CD4-positive, alpha-beta T cell treated with Interleukin-6 for 4 hours (primary cell): ENCODE results near the gene CFAP46.
"Not testable (repeated sequence)": the region's sequence is repeated elsewhere in the genome, so short reads cannot be mapped to it uniquely, and the experiment has no call there.

Source experiments
- DNase-seq: peaks from one replicate; pipeline ENCODE4 v3.0.0-alpha.2; 2020; ENCODE audit warnings: mixed read lengths

Gene CFAP46

GRCh38 chr10:132912713-132913558 is 29.4 kb downstream of the CFAP46 start:
- DNase-seq, result no peak

- DNase-seq, result no peak
These were observed 30.1 kb downstream of the CFAP46 start for GRCh38 chr10:132912225-132912712.

- no peak for DNase-seq
These were observed 30.6 kb downstream of the CFAP46 start for GRCh38 chr10:132911786-132912097.

- no peak for DNase-seq
These were observed 31.2 kb downstream of the CFAP46 start for GRCh38 chr10:132910901-132911785.

GRCh38 chr10:132910186-132910880 is 32.0 kb downstream of the CFAP46 start:
- DNase-seq, result no peak

GRCh38 chr10:132909491-132910071 is 32.8 kb downstream of the CFAP46 start:
- no peak for DNase-seq

- no peak for DNase-seq
These were observed 33.6 kb downstream of the CFAP46 start for GRCh38 chr10:132908621-132909295.

- no peak for DNase-seq
These were observed 34.3 kb downstream of the CFAP46 start for GRCh38 chr10:132907821-132908620.

GRCh38 chr10:132906836-132907235 is 35.5 kb downstream of the CFAP46 start:
- no peak for DNase-seq

- no peak for DNase-seq
These were observed 36.3 kb downstream of the CFAP46 start for GRCh38 chr10:132906106-132906505.

GRCh38 chr10:132905661-132906060 is 36.7 kb downstream of the CFAP46 start:
- DNase-seq, result no peak

- DNase-seq, result no peak
These were observed 37.3 kb downstream of the CFAP46 start for GRCh38 chr10:132904814-132905649.

- DNase-seq, result no peak
These were observed 38.1 kb downstream of the CFAP46 start for GRCh38 chr10:132904181-132904813.

- DNase-seq, result not testable (repeated sequence)
These were observed 39.5 kb downstream of the CFAP46 start for GRCh38 chr10:132902656-132903575.

- no peak for DNase-seq
These were observed 41.0 kb downstream of the CFAP46 start for GRCh38 chr10:132901351-132901750.

GRCh38 chr10:132900211-132900756 is 42.1 kb downstream of the CFAP46 start:
- DNase-seq, result no peak

- DNase-seq, result no peak
These were observed 42.7 kb downstream of the CFAP46 start for GRCh38 chr10:132899751-132900065.

GRCh38 chr10:132899054-132899750 is 43.2 kb downstream of the CFAP46 start:
- no peak for DNase-seq
